ENCODE measurements around the gene NUCB1. TPM values are rescaled to one million over a fixed set of nuclear protein-coding genes. Genes with fewer than 3 reads are reported as not detected.

NUCB1 gene
- total RNA-seq, 4 donors from 2014 or later, result 83.9 to 162 (median 148) TPM

DNA sequence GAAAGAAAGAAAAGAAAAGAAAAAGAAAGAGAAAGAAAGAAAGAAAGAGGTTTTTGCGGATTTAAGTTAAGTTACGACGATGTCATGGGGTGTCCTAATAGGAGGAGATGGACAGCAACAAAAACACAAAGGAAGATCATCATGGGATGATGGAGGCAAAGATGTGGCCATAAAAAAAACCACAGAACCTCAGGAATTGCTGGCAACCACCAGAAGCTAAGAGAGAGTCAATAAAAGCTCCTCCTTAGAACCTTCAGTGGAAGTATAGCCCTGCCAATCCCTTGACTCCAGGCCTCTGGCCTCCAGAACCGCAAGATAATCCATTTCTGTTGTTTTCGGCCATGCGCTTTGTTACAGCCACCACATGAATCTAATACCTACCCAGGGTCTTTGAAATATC, 43.2 kb upstream of the NUCB1 start:
- Histone ChIP-seq H3K4me3 (no peak overlapping the region), H3K36me3 (no peaks in the 10 kb centered on the region), H3K27ac (no peak overlapping the region), H3K4me1 (no peaks in the 10 kb centered on the region), H3K27me3 (no peaks in the 10 kb centered on the region), H3K9me3 (no peaks in the 10 kb centered on the region)
- DNase-seq, result no peak
- no peak for ATAC-seq
- TF ChIP-seq POLR2A (IDR thresholded peaks at IDR 0.05), result no peak
- TF ChIP-seq, protein P1, sequence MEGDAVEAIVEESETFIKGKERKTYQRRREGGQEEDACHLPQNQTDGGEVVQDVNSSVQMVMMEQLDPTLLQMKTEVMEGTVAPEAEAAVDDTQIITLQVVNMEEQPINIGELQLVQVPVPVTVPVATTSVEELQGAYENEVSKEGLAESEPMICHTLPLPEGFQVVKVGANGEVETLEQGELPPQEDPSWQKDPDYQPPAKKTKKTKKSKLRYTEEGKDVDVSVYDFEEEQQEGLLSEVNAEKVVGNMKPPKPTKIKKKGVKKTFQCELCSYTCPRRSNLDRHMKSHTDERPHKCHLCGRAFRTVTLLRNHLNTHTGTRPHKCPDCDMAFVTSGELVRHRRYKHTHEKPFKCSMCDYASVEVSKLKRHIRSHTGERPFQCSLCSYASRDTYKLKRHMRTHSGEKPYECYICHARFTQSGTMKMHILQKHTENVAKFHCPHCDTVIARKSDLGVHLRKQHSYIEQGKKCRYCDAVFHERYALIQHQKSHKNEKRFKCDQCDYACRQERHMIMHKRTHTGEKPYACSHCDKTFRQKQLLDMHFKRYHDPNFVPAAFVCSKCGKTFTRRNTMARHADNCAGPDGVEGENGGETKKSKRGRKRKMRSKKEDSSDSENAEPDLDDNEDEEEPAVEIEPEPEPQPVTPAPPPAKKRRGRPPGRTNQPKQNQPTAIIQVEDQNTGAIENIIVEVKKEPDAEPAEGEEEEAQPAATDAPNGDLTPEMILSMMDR (IDR thresholded peaks at IDR 0.05 in 4 of 5, conservative IDR thresholded peaks at IDR 0.05 in 1 of 5), result no peak
- in situ Hi-C loops (cut with MboI; ENCODE audit: low sequenced_read_pairs in 4 of 4), result loop anchor here in 1 of 4 donors (25.0 kb wide), 1 partner anchor 105 kb away; the partner anchor contains the start of genes BAX and FTL
- intact Hi-C loops (cut with DNase I; ENCODE audit: low total_unique reads), result no loop called here

DNA sequence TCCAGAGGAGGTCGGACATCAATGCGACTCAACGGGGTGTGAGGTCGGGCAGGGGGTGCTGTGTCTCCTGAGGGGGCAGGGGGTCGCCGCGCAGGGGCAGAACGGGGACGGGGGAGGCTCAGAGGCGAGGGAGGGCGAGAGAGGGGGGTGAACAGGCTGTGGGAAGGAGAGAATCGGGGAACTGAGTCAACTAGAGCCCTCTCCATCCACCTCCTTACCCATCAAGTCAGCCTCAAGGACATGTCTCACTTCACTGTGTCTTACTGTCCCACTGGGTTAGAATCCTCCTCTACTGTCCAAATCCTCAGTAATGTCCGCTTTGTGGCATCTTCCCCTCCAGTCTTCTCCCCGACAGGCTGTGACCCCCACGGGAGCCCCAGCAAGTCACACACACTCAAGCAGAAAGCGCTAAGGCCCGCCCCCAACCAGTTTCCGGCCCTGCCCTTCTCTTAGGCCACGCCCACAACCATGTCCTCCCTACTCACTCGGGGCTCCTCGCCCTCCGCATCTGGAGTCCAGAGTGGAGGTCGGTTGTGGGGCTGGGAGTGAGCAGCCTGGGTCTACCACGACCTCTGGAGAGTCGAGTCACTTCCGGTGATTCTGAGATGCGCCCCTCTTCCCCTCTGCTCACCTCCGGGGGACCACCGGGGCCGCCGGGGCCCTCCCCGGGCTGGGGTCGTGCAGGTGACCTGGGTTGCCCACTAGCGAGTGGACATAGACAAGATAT, 41.0 kb upstream of the NUCB1 start:
- no peaks in the 10 kb centered on the region for H3K36me3 ChIP-seq
- H3K27me3 ChIP-seq, result no peaks in the 10 kb centered on the region
- intact Hi-C loops (cut with DNase I; ENCODE audit: low total_unique reads) (no loop called here), in situ Hi-C loops (cut with MboI; ENCODE audit: low sequenced_read_pairs in 4 of 4) (loop anchor here in 1 of 4 donors (25.0 kb wide), 1 partner anchor 103 kb away; the partner anchor contains the start of genes BAX and FTL)
- H3K4me3 ChIP-seq, result no peak overlapping the region
- TF ChIP-seq, protein P1 (IDR thresholded peaks at IDR 0.05 in 4 of 5, conservative IDR thresholded peaks at IDR 0.05 in 1 of 5), result no peak
- TF ChIP-seq POLR2A (IDR thresholded peaks at IDR 0.05), result no peak
- no peak for DNase-seq
- H3K27ac ChIP-seq, result no peak overlapping the region
- ATAC-seq, result no peak
- H3K4me1 ChIP-seq, result peaks cover 0 to 9% of the 10 kb centered on the region in 2 donors
- no peaks in the 10 kb centered on the region for H3K9me3 ChIP-seq

DNA sequence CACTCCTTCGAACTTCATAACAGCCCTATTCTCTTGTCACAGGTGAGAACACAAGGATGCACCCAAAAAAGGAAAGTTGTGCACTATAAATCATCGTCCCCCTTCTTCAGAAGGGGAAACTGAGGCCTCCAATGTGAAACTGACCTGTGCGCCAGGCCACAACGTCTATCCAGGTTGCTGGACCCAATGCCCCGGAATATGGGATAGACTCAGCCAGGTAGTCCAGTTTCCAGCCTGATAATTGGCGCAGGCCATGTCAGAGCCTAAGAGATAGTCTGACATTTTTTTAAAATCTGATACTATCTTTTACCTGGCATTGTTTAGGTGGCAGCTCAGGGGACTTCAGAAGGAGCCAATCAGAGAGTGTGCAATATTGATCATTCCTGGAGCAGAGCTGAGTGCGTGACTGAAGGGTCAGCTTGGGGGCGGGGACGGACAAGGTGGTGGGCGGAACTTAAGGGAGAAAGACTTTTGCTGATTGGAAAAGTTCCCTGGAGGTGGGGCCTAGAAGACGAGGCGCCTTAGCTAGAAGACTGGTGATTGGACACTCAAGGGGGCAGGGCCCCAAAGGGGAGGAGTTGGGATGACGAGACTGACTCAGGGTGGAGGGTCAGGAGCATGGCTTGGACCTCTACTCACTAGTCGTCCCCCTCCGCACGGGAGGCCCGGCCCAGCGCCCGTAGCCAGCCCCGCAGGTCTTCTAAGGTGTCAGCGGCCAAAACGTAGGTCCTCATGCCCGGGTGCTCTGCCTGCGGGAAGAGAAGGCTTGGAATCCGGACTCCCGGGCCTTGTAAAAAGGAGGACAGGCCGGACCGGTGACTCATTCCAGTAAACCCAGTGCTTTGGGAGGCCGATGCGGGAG, 40.2 kb upstream of the NUCB1 start:
- H3K27me3 ChIP-seq, result no peaks in the 10 kb centered on the region
- in situ Hi-C loops (cut with MboI; ENCODE audit: low sequenced_read_pairs in 4 of 4), result loop anchor here in 1 of 4 donors (25.0 kb wide), 1 partner anchor 102 kb away; the partner anchor contains the start of genes BAX and FTL
- no peak overlapping the region for H3K27ac ChIP-seq
- H3K4me1 ChIP-seq, result peaks cover 0 to 9% of the 10 kb centered on the region in 2 donors
- H3K36me3 ChIP-seq, result no peaks in the 10 kb centered on the region
- TF ChIP-seq, protein P1 (IDR thresholded peaks at IDR 0.05 in 4 of 5, conservative IDR thresholded peaks at IDR 0.05 in 1 of 5), result no peak
- TF ChIP-seq POLR2A (IDR thresholded peaks at IDR 0.05), result no peak
- H3K9me3 ChIP-seq, result no peaks in the 10 kb centered on the region
- DNase-seq, result no peak
- ATAC-seq, result no peak
- intact Hi-C loops (cut with DNase I; ENCODE audit: low total_unique reads), result no loop called here
- no peak overlapping the region for H3K4me3 ChIP-seq

DNA sequence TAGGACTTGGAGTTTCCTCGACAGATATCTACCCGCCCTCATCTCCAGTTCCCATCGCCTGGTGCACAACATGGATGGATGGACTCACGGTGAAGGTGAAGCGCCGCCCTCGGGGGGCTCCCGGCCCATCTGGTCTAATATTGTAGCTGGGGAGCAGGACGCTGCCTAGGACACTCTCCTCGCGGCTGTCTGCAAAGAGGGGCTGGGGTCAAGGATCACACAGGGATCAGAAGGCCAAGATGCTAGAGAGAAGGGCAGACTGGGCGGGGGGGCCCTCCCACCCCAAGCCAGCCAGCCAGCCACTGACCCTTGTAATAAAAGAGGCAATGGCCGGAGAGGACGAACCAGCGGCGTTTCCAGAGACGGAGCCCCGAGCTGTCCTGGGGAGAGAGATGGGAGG, 38.8 kb upstream of the NUCB1 start:
- no peak for TF ChIP-seq POLR2A (IDR thresholded peaks at IDR 0.05)
- TF ChIP-seq, protein P1 (IDR thresholded peaks at IDR 0.05 in 4 of 5, conservative IDR thresholded peaks at IDR 0.05 in 1 of 5), result no peak
- Histone ChIP-seq H3K9me3 (no peaks in the 10 kb centered on the region), H3K4me3 (no peak overlapping the region), H3K27me3 (no peaks in the 10 kb centered on the region), H3K27ac (no peak overlapping the region), H3K36me3 (no peaks in the 10 kb centered on the region), H3K4me1 (peaks cover 0 to 9% of the 10 kb centered on the region in 2 donors)
- DNase-seq, result no peak
- intact Hi-C loops (cut with DNase I; ENCODE audit: low total_unique reads), result no loop called here
- ATAC-seq, result no peak
- in situ Hi-C loops (cut with MboI; ENCODE audit: low sequenced_read_pairs in 4 of 4), result loop anchor here in 1 of 4 donors (25.0 kb wide), 1 partner anchor 101 kb away; the partner anchor contains the start of genes BAX and FTL
